IPS-15b (cell line): ENCODE results near the gene GOLPH3.
"Not testable (repeated sequence)": the region's sequence is repeated elsewhere in the genome, so short reads cannot be mapped to it uniquely, and the experiment has no call there.

Experiments used
- H3K27me3 ChIP-seq: one replicate; pipeline ENCODE4 v1.6.1; 2013; ENCODE audit warnings: low read length; ENCODE audit not compliant: control insufficient read depth, insufficient read depth
- H3K36me3 ChIP-seq: one replicate; pipeline ENCODE4 v1.6.1; 2013; ENCODE audit warnings: low read length; ENCODE audit not compliant: control insufficient read depth, insufficient read depth
- H3K4me1 ChIP-seq: one replicate; pipeline ENCODE4 v1.6.1; 2013; ENCODE audit warnings: mild to moderate bottlenecking, low read length; ENCODE audit not compliant: control insufficient read depth, insufficient read depth
- H3K4me3 ChIP-seq: one replicate; pipeline ENCODE4 v1.5.1; 2013; ENCODE audit warnings: low read depth, low read length
- H3K9ac ChIP-seq: one replicate; pipeline ENCODE4 v1.6.1; 2013; ENCODE audit warnings: low read depth, mild to moderate bottlenecking, low read length
- H3K9me3 ChIP-seq: one replicate; pipeline ENCODE4 v1.6.1; 2013; ENCODE audit warnings: mild to moderate bottlenecking, low read length; ENCODE audit not compliant: control insufficient read depth, insufficient read depth

GOLPH3 gene

GRCh38 chr5:32092938-32093812 lies 80.9 kb downstream of the GOLPH3 start:
- Histone ChIP-seq H3K4me3 (no peak overlapping the region), H3K4me1 (peaks cover 3% of the 10 kb centered on the region), H3K36me3 (no peaks in the 10 kb centered on the region), H3K9me3 (no peaks in the 10 kb centered on the region), H3K9ac (no peak overlapping the region), H3K27me3 (no peaks in the 10 kb centered on the region)

- Histone ChIP-seq H3K27me3 (no peaks in the 10 kb centered on the region), H3K4me1 (peaks cover 3% of the 10 kb centered on the region), H3K4me3 (no peak overlapping the region), H3K9ac (no peak overlapping the region), H3K9me3 (no peaks in the 10 kb centered on the region), H3K36me3 (no peaks in the 10 kb centered on the region)
Measured at GRCh38 chr5:32090755-32091128, 83.4 kb downstream of the GOLPH3 start.

- H3K4me1 ChIP-seq, result peaks cover 3% of the 10 kb centered on the region
- no peak overlapping the region for H3K9ac ChIP-seq
- H3K36me3 ChIP-seq, result no peaks in the 10 kb centered on the region
- H3K27me3 ChIP-seq, result no peaks in the 10 kb centered on the region
- no peak overlapping the region for H3K4me3 ChIP-seq
- H3K9me3 ChIP-seq, result no peaks in the 10 kb centered on the region
Measured at GRCh38 chr5:32090026-32090754, 83.9 kb downstream of the GOLPH3 start.

- Histone ChIP-seq H3K9me3 (no peaks in the 10 kb centered on the region), H3K4me1 (peaks cover 3% of the 10 kb centered on the region), H3K4me3 (no peak overlapping the region), H3K9ac (peak overlapping the region; percentile 47), H3K27me3 (no peaks in the 10 kb centered on the region), H3K36me3 (no peaks in the 10 kb centered on the region)
Measured at GRCh38 chr5:32089146-32090000, 84.7 kb downstream of the GOLPH3 start.

GRCh38 chr5:32088214-32088613 lies 85.9 kb downstream of the GOLPH3 start:
- Histone ChIP-seq H3K27me3 (no peaks in the 10 kb centered on the region), H3K4me3 (no peak overlapping the region), H3K4me1 (peaks cover 3% of the 10 kb centered on the region), H3K9me3 (no peaks in the 10 kb centered on the region), H3K9ac (no peak overlapping the region), H3K36me3 (no peaks in the 10 kb centered on the region)

GRCh38 chr5:32087086-32088082 lies 86.7 kb downstream of the GOLPH3 start:
- Histone ChIP-seq H3K9ac (no peak overlapping the region), H3K9me3 (no peaks in the 10 kb centered on the region), H3K27me3 (no peaks in the 10 kb centered on the region), H3K4me1 (no peaks in the 10 kb centered on the region), H3K36me3 (no peaks in the 10 kb centered on the region), H3K4me3 (no peak overlapping the region)

- H3K36me3 ChIP-seq, result no peaks in the 10 kb centered on the region
- H3K27me3 ChIP-seq, result no peaks in the 10 kb centered on the region
- H3K9ac ChIP-seq, result no peak overlapping the region
- no peak overlapping the region for H3K4me3 ChIP-seq
- H3K9me3 ChIP-seq, result no peaks in the 10 kb centered on the region
- no peaks in the 10 kb centered on the region for H3K4me1 ChIP-seq
Measured at GRCh38 chr5:32083981-32084430, 90.1 kb downstream of the GOLPH3 start.

GRCh38 chr5:32082701-32083100 lies 91.4 kb downstream of the GOLPH3 start:
- Histone ChIP-seq H3K27me3 (no peaks in the 10 kb centered on the region), H3K9me3 (no peaks in the 10 kb centered on the region), H3K9ac (no peak overlapping the region), H3K4me3 (no peak overlapping the region), H3K4me1 (no peaks in the 10 kb centered on the region), H3K36me3 (no peaks in the 10 kb centered on the region)

- H3K4me1 ChIP-seq, H3K4me3 ChIP-seq, H3K9ac ChIP-seq, H3K36me3 ChIP-seq, H3K9me3 ChIP-seq, H3K27me3 ChIP-seq: not testable (repeated sequence)
Measured at GRCh38 chr5:32080565-32080964, 93.6 kb downstream of the GOLPH3 start.

GRCh38 chr5:32078855-32079254 lies 95.3 kb downstream of the GOLPH3 start:
- H3K27me3 ChIP-seq, H3K36me3 ChIP-seq: not testable (repeated sequence)

More at GRCh38 chr5:32078855-32079254, 95.3 kb downstream of the GOLPH3 start:
- H3K4me1 ChIP-seq, H3K9me3 ChIP-seq, H3K4me3 ChIP-seq, H3K9ac ChIP-seq: not testable (repeated sequence)
